Progenitor cell of endocrine pancreas (in vitro differentiated cells): Measurements from ENCODE around the gene OSBPL9. TPM values are rescaled to one million over a fixed set of nuclear protein-coding genes. Genes with fewer than 3 reads are reported as not detected.
A peak's percentile ranks its signal among the peaks of the same experiment; 100 is the strongest.

ENCODE experiments used
- DNase-seq: peaks from one replicate; pipeline ENCODE4 v3.0.0; 2021; ENCODE audit warnings: low spot score; ENCODE audit not compliant: unreplicated experiment
- H3K27ac Mint-ChIP-seq: 2 replicates; pipeline ENCODE4 v1.8.0; 2021; ENCODE audit warnings: mild to moderate bottlenecking, moderate library complexity, mixed read lengths
- H3K27me3 Mint-ChIP-seq: 2 replicates; pipeline ENCODE4 v1.8.0; 2021; ENCODE audit warnings: mixed read lengths
- H3K36me3 Mint-ChIP-seq: 2 replicates; pipeline ENCODE4 v1.8.0; 2022; ENCODE audit warnings: mixed read lengths; ENCODE audit not compliant: insufficient read depth
- H3K4me1 Mint-ChIP-seq: 2 replicates; pipeline ENCODE4 v1.8.0; 2021; ENCODE audit warnings: low read depth, mixed read lengths
- H3K4me3 Mint-ChIP-seq: 2 replicates; pipeline ENCODE4 v1.8.0; 2021; ENCODE audit warnings: low read depth, mild to moderate bottlenecking, moderate library complexity, mixed read lengths
- H3K9me3 Mint-ChIP-seq: 2 replicates; pipeline ENCODE4 v1.8.0; 2021; ENCODE audit warnings: low read depth, mixed read lengths
- total RNA-seq: library from RNA; stranded (reverse); gene quantifications from 2 replicates; pipeline ENCODE4 v1.2.1, GENCODE V29; 2021
- TF ChIP-seq, protein P1 (sequence below): fragments of 200-600 bp; sonication (generic); IDR thresholded peaks from one replicate; pipeline ENCODE4 v1.5.0; 2021; ENCODE audit warnings: antibody characterized with exemption, mild to moderate bottlenecking; ENCODE audit not compliant: unreplicated experiment

Gene OSBPL9
- total RNA-seq, 1 donor from 2014 or later: 138 TPM

DNA sequence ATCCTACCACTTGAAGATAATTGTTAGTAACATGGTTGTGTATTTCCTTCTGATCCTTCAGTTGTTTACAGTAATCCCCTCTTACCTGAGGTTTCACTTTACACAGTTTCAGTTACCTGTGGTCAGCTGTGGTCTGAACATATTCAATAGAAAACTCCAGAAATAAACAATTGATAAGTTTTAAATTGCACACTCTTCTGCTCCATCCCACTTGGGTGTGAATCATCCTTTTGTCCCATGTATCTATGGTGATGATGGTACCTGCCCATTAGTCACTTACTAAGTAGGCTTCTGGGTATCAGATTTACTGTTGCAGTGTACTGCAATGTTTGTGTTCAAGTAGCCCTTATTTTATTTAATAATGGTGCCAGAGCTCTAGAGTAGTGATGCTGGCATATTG, 62.5 kb downstream of the OSBPL9 start:
- H3K9me3 Mint-ChIP-seq: no peaks in the 10 kb centered on the region
- H3K4me3 Mint-ChIP-seq: no peak overlapping the region
- H3K4me1 Mint-ChIP-seq: peaks cover 3% of the 10 kb centered on the region
- DNase-seq: no peak
- H3K27me3 Mint-ChIP-seq: no peaks in the 10 kb centered on the region
- H3K27ac Mint-ChIP-seq: no peak overlapping the region
- H3K36me3 Mint-ChIP-seq: peaks cover under 1% of the 10 kb centered on the region
- TF ChIP-seq, protein P1, sequence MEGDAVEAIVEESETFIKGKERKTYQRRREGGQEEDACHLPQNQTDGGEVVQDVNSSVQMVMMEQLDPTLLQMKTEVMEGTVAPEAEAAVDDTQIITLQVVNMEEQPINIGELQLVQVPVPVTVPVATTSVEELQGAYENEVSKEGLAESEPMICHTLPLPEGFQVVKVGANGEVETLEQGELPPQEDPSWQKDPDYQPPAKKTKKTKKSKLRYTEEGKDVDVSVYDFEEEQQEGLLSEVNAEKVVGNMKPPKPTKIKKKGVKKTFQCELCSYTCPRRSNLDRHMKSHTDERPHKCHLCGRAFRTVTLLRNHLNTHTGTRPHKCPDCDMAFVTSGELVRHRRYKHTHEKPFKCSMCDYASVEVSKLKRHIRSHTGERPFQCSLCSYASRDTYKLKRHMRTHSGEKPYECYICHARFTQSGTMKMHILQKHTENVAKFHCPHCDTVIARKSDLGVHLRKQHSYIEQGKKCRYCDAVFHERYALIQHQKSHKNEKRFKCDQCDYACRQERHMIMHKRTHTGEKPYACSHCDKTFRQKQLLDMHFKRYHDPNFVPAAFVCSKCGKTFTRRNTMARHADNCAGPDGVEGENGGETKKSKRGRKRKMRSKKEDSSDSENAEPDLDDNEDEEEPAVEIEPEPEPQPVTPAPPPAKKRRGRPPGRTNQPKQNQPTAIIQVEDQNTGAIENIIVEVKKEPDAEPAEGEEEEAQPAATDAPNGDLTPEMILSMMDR: no peak

DNA sequence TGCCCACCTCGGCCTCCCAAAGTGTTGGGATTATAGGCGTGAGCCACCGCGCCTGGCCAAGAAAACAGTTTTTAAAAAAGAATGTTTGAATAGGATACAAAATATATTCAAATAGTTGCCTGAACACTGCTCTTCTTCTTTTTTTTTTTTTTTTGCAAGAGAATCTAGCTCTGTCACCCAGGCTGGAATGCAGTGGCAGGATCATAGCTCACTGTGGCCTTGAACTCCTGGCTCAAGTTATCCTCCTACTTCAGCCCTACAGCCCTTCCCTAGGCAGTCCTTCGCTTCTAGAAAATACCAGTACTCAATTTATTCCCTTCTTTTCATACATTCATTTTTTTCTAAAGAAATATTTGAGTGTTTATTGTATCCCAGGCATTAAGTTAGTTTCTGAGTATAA, 67.9 kb downstream of the OSBPL9 start:
- DNase-seq: no peak
- Mint-ChIP-seq H3K36me3 (no peaks in the 10 kb centered on the region), H3K9me3 (no peaks in the 10 kb centered on the region), H3K4me3 (no peak overlapping the region), H3K27ac (no peak overlapping the region), H3K27me3 (no peaks in the 10 kb centered on the region), H3K4me1 (peaks cover 18% of the 10 kb centered on the region)
- TF ChIP-seq, protein P1: no peak

DNA sequence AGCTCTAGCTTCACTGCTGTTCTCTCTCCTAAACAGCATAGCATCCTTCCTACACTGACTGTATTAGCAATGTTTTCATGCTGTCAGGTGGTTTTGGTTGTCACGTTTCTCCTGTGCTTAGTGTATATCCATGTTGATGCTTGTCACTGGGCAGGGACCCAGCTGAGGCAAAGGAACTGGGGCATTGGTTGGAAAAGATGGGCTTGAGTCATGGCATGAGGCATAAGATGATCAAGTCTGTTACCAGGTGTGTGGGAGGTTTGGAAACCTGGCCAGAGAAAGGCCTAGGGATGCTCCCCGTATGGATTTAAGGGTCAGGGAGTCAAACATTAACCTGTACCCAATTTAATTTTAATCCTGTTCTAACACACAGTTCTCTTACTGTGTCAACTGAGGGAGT, 69.6 kb downstream of the OSBPL9 start:
- Mint-ChIP-seq H3K27ac (no peak overlapping the region), H3K36me3 (no peaks in the 10 kb centered on the region), H3K4me3 (no peak overlapping the region), H3K9me3 (no peaks in the 10 kb centered on the region), H3K27me3 (no peaks in the 10 kb centered on the region), H3K4me1 (peaks cover 26% of the 10 kb centered on the region)
- DNase-seq: no peak
- TF ChIP-seq, protein P1: no peak

DNA sequence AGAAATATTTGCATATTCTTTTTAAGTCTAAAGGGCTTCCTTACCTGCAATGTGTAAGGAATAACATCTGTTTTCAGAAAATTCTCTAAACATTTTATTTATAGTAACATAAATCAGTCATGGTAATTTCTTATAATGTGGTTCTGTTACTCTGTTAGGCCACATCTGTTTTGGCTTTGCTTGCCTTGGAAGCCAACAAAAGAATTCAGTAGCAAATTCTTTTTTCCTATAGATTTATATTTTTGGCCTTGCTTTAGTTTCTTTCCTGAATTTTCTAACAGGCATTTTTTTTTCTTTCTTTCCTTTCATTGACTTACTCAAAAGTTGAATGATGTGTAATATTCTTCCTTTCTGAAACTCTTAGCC, 72.2 kb downstream of the OSBPL9 start:
- peak overlapping the region; percentile 76 for H3K27ac Mint-ChIP-seq
- no peaks in the 10 kb centered on the region for H3K9me3 Mint-ChIP-seq
- H3K4me3 Mint-ChIP-seq: no peak overlapping the region
- H3K36me3 Mint-ChIP-seq: no peaks in the 10 kb centered on the region
- no peak for DNase-seq
- peaks cover 40% of the 10 kb centered on the region for H3K4me1 Mint-ChIP-seq
- H3K27me3 Mint-ChIP-seq: no peaks in the 10 kb centered on the region
- TF ChIP-seq, protein P1: no peak

DNA sequence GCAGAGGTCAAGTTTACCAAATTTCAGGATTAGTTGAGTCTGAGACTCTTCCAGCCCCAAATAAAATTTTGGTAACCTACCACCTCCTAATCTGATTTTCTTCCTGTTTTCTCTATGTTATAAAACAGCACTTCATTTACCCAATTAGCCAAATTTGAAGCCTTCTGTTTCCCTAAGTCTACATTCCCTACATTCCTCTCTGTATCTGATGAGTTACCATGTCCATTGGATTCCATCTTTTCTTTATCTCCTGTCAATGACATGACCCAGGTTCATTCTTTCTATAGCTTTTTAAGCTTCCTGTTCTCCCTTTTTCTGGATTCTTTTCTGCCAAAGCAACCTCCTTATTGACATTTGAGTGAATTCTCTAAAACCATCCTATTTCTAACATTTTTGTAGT, 72.8 kb downstream of the OSBPL9 start:
- TF ChIP-seq, protein P1: no peak
- Mint-ChIP-seq H3K27ac (peak overlapping the region; percentile 76), H3K4me1 (peaks cover 40% of the 10 kb centered on the region), H3K9me3 (no peaks in the 10 kb centered on the region), H3K4me3 (no peak overlapping the region), H3K36me3 (no peaks in the 10 kb centered on the region), H3K27me3 (no peaks in the 10 kb centered on the region)
- DNase-seq: no peak
